Measurements from ENCODE around the gene C1orf116.

The C1orf116 gene

GRCh38 chr1:207018707-207019106 lies 13.8 kb downstream of the C1orf116 start:
- no peak for FAIRE-seq

- FAIRE-seq: no peak
These were observed 14.7 kb downstream of the C1orf116 start for GRCh38 chr1:207017615-207018559.

- FAIRE-seq: no peak
These were observed 16.8 kb downstream of the C1orf116 start for GRCh38 chr1:207015791-207016190.

- FAIRE-seq: no peak
These were observed 17.8 kb downstream of the C1orf116 start for GRCh38 chr1:207014728-207015127.

- FAIRE-seq: no peak
These were observed 19.1 kb downstream of the C1orf116 start for GRCh38 chr1:207013321-207014085.

GRCh38 chr1:207010726-207011125 lies 21.8 kb downstream of the C1orf116 start:
- FAIRE-seq: no peak

- no peak for FAIRE-seq
These were observed 22.6 kb downstream of the C1orf116 start for GRCh38 chr1:207009945-207010344.

- FAIRE-seq: no peak
These were observed 23.2 kb downstream of the C1orf116 start for GRCh38 chr1:207009182-207009850.

- no peak for FAIRE-seq
These were observed 25.1 kb downstream of the C1orf116 start for GRCh38 chr1:207007352-207008033.

GRCh38 chr1:207006914-207007313 lies 25.6 kb downstream of the C1orf116 start:
- no peak for FAIRE-seq

- no peak for FAIRE-seq
These were observed 26.5 kb downstream of the C1orf116 start for GRCh38 chr1:207006083-207006482.

- FAIRE-seq: no peak
These were observed 27.4 kb downstream of the C1orf116 start for GRCh38 chr1:207004931-207005830.

GRCh38 chr1:207003210-207003609 lies 29.3 kb downstream of the C1orf116 start:
- no peak for FAIRE-seq

- no peak for FAIRE-seq
These were observed 29.8 kb downstream of the C1orf116 start for GRCh38 chr1:207002724-207003146.

GRCh38 chr1:207001492-207002245 lies 30.9 kb downstream of the C1orf116 start:
- no peak for FAIRE-seq

GRCh38 chr1:207000651-207001291 lies 31.8 kb downstream of the C1orf116 start:
- FAIRE-seq: no peak

GRCh38 chr1:206998816-206999215 lies 33.7 kb downstream of the C1orf116 start:
- FAIRE-seq: no peak

- no peak for FAIRE-seq
These were observed 39.8 kb downstream of the C1orf116 start for GRCh38 chr1:206992790-206993189.

GRCh38 chr1:206987873-206988272 lies 44.7 kb downstream of the C1orf116 start:
- FAIRE-seq: no peak

GRCh38 chr1:206986885-206987284 lies 45.7 kb downstream of the C1orf116 start:
- no peak for FAIRE-seq

Measured in TTC549 (cell line).